GM12878 (cell line): Measurements from ENCODE around the gene C1QTNF5. TPM values are rescaled to one million over a fixed set of nuclear protein-coding genes. Genes with fewer than 3 reads are reported as not detected.

ENCODE experiments used
- ATAC-seq: fragments of 200-7000 bp; cut with Tn5 transposase; 3 replicates; pipeline ENCODE4 v1.9.1; 2020; ENCODE audit warnings: mild to moderate bottlenecking, moderate library complexity
- BruUV-seq: library from RNA; stranded (reverse); fragments of 400-500 nt; replicated peaks from 2 replicates; lab custom pipeline; 2021; lab: Mats Ljungman, UMichigan
- CTCF ChIA-PET: fragments of 300-600 bp; sonication (Branson Sonifier 250); formaldehyde crosslinking; extraction: SDS; loops from one replicate; lab custom pipeline; 2021; ENCODE audit warnings: inconsistent platforms; lab: Yijun Ruan, JAX
- POLR2A ChIA-PET: fragments of 350-600 bp; formaldehyde crosslinking; extraction: SDS; loops from one replicate; lab custom pipeline; 2021; ENCODE audit warnings: inconsistent platforms; lab: Charles Lee
- RAD21 ChIA-PET: fragments of 300-600 bp; sonication (Branson Sonifier 250); formaldehyde crosslinking; loops from one replicate; lab custom pipeline; 2023; ENCODE audit warnings: antibody characterized with exemption; ENCODE audit not compliant: unreplicated experiment; lab: Charles Lee
- SMC1A ChIA-PET: fragments of 300-600 bp; sonication (Branson Sonifier 250); formaldehyde crosslinking; loops from one replicate; lab custom pipeline; 2023; ENCODE audit not compliant: unreplicated experiment, uncharacterized antibody; lab: Charles Lee
- DNase-seq: peaks from one replicate; pipeline ENCODE4 v3.0.0-alpha.2; 2011; ENCODE audit warnings: low read depth, low spot score
- FAIRE-seq: peaks from 3 replicates; lab custom pipeline; 2011; peaks lifted over from hg19 to GRCh38; lab: Jason Lieb, UNC
- H2AFZ ChIP-seq: 2 replicates; pipeline ENCODE4 v1.6.0; 2011; ENCODE audit warnings: low read depth, low read length, control low read depth; ENCODE audit not compliant: control insufficient read depth
- H3K27ac ChIP-seq: 2 replicates; pipeline ENCODE4 v1.5.1; 2011; ENCODE audit warnings: control low read depth; ENCODE audit not compliant: control insufficient read depth, insufficient read depth
- H3K27me3 ChIP-seq, 2 experiments: replicated peaks in 1 of 2; 2 replicates each; pipeline versions ENCODE4 v1.6.0 to v1.6.1; 2011; ENCODE audit warnings: low read length in 1 of 2; ENCODE audit not compliant: control insufficient read depth in 2 of 2, insufficient read depth in 2 of 2
- H3K36me3 ChIP-seq, 2 experiments: 2 replicates each; pipeline ENCODE4 v1.5.1; 2011; ENCODE audit warnings: low read length in 1 of 2; ENCODE audit not compliant: control insufficient read depth in 2 of 2, insufficient read depth in 2 of 2
- H3K4me1 ChIP-seq: 2 replicates; pipeline ENCODE4 v1.6.1; 2011; ENCODE audit warnings: mild to moderate bottlenecking, low read length, moderate library complexity, mixed read lengths; ENCODE audit not compliant: control insufficient read depth, insufficient read depth
- H3K4me2 ChIP-seq: 2 replicates; pipeline ENCODE4 v1.6.0; 2011; ENCODE audit warnings: control low read depth; ENCODE audit not compliant: control insufficient read depth, insufficient read depth
- H3K4me3 ChIP-seq: fragments of 200-600 bp; sonication (generic); 2 replicates; pipeline ENCODE4 v1.5.1; 2016
- H3K79me2 ChIP-seq: 2 replicates; pipeline ENCODE4 v1.6.0; 2011; ENCODE audit warnings: low read length; ENCODE audit not compliant: control insufficient read depth, insufficient read depth
- H3K9ac ChIP-seq: 2 replicates; pipeline ENCODE4 v1.8.0; 2011; ENCODE audit warnings: low read length, control low read depth, mixed read lengths; ENCODE audit not compliant: control insufficient read depth, insufficient read depth
- H3K9me3 ChIP-seq: replicated peaks from 3 replicates; pipeline ENCODE4 v1.5.1; 2011; ENCODE audit warnings: mild to moderate bottlenecking, low read length; ENCODE audit not compliant: control insufficient read depth, insufficient read depth
- H4K20me1 ChIP-seq: 2 replicates; pipeline ENCODE4 v1.6.0; 2011; ENCODE audit not compliant: control insufficient read depth, insufficient read depth
- ATF7 ChIP-seq: fragments of 450-650 bp; IDR thresholded peaks from 2 replicates; pipeline ENCODE4 v1.6.1; 2016; ENCODE audit warnings: low read depth, mild to moderate bottlenecking
- CEBPB ChIP-seq, 2 experiments: fragments of 150-350 bp in 1 of 2; IDR thresholded peaks; 2 replicates each; pipeline ENCODE4 v1.6.1; 2012 to 2014; ENCODE audit warnings: low read depth in 2 of 2, low read length in 2 of 2, borderline replicate concordance in 1 of 2, inconsistent platforms in 1 of 2
- EGR1 ChIP-seq, 2 experiments: IDR thresholded peaks; 1 replicate in 1 of 2; 2 replicates in 1 of 2; pipeline ENCODE4 v1.6.1; 2011 to 2012; ENCODE audit warnings: low read depth in 2 of 2, low read length in 2 of 2, borderline replicate concordance in 1 of 2, mild to moderate bottlenecking in 1 of 2, moderate library complexity in 1 of 2
- ESRRA ChIP-seq: IDR thresholded peaks from 2 replicates; pipeline ENCODE4 v1.6.1; 2012; ENCODE audit warnings: mild to moderate bottlenecking, low read length, improper control_type of control experiment
- HDGF ChIP-seq: fragments of 450-650 bp; IDR thresholded peaks from 2 replicates; pipeline ENCODE4 v1.6.1; 2016; ENCODE audit warnings: antibody characterized with exemption
- MEF2B ChIP-seq: fragments of 450-650 bp; IDR thresholded peaks from 2 replicates; pipeline ENCODE4 v1.6.1; 2018; ENCODE audit warnings: mild to moderate bottlenecking, moderate library complexity; ENCODE audit not compliant: partially characterized antibody, poor library complexity, severe bottlenecking
- MTA2 ChIP-seq: fragments of 450-650 bp; IDR thresholded peaks from 2 replicates; pipeline ENCODE4 v1.6.1; 2016; ENCODE audit warnings: low read depth, mild to moderate bottlenecking, moderate library complexity
- NR2C1 ChIP-seq: fragments of 450-650 bp; IDR thresholded peaks from 2 replicates; pipeline ENCODE4 v1.6.1; 2017; ENCODE audit warnings: antibody characterized with exemption, mild to moderate bottlenecking, moderate library complexity
- RAD51 ChIP-seq: fragments of 450-650 bp; IDR thresholded peaks from 2 replicates; pipeline ENCODE4 v1.6.1; 2016; ENCODE audit warnings: moderate library complexity, mild to moderate bottlenecking, inconsistent platforms
- SMARCA5 ChIP-seq: fragments of 450-650 bp; IDR thresholded peaks from 2 replicates; pipeline ENCODE4 v1.6.1; 2017; ENCODE audit warnings: mild to moderate bottlenecking
- SRF ChIP-seq, 2 experiments: IDR thresholded peaks; 2 replicates each; pipeline ENCODE4 v1.6.1; 2011; ENCODE audit warnings: low read depth in 2 of 2, low read length in 2 of 2, mild to moderate bottlenecking in 1 of 2, moderate library complexity in 1 of 2
- SUPT20H ChIP-seq: IDR thresholded peaks from 2 replicates; pipeline ENCODE4 v1.6.1; 2011; ENCODE audit warnings: low read depth, mild to moderate bottlenecking, low read length, moderate library complexity, borderline replicate concordance; ENCODE audit not compliant: control insufficient read depth
- TARDBP ChIP-seq: IDR thresholded peaks from 2 replicates; pipeline ENCODE4 v1.6.1; 2016; ENCODE audit warnings: borderline replicate concordance
- WGBS: methylation state at CpG from one replicate; pipeline ENCODE4 v1.1.6; 2016; ENCODE audit warnings: low lambda C conversion rate; ENCODE audit not compliant: insufficient replicate concordance, insufficient coverage; ENCODE audit errors: missing lambda C conversion rate; 5-methylcytosine and 5-hydroxymethylcytosine counted together
- in situ Hi-C: fragments of 300-500 bp; cut with MboI; formaldehyde crosslinking; loops from 9 replicates; pipeline ENCODE4 v1.14.3; 2018; ENCODE audit warnings: mixed read lengths
- intact Hi-C: fragments of 100-400 bp; cut with micrococcal nuclease; formaldehyde crosslinking; loops from one replicate; pipeline ENCODE4 v1.14.2; 2022; ENCODE audit not compliant: unreplicated experiment
- polyA plus RNA-seq, 11 experiments: library from polyadenylated mRNA; depleted of rRNA in 4 of 11; unstranded in 6 of 11; stranded (reverse) in 5 of 11; fragments of >200 nt; fragmentation: Nextera tagmentation in 4 of 11; fragmentation: Illumina TruSeq in 1 of 11; extraction: Ambion mirVana in 4 of 11; extraction: Trizol in 1 of 11; gene quantifications; 1 replicate in 1 of 11; 2 replicates in 10 of 11; pipeline versions ENCODE4 v1.2.1 to v1.2.3, GENCODE V29; 2011 to 2016; ENCODE audit warnings: inconsistent platforms in 2 of 11, missing spikeins in 2 of 11, low read depth in 1 of 11
- total RNA-seq, 4 experiments: library from RNA; depleted of rRNA in 3 of 4; stranded (reverse); fragments of >200 nt in 3 of 4; fragmentation: Illumina TruSeq in 1 of 4; extraction: Trizol in 1 of 4; gene quantifications; 2 replicates each; pipeline versions ENCODE4 v1.2.1 to v1.2.3, GENCODE V29; 2013 to 2021
- TF ChIP-seq, protein P1 (sequence below): fragments of 450-650 bp; IDR thresholded peaks from 2 replicates; pipeline ENCODE4 v1.6.1; 2014; ENCODE audit warnings: mild to moderate bottlenecking

Gene C1QTNF5
- total and polyA plus RNA-seq, 10 of the 15 experiments (the other 5 are each of a cell fraction or from before 2014, with no cell fraction given), result not detected

DNA sequence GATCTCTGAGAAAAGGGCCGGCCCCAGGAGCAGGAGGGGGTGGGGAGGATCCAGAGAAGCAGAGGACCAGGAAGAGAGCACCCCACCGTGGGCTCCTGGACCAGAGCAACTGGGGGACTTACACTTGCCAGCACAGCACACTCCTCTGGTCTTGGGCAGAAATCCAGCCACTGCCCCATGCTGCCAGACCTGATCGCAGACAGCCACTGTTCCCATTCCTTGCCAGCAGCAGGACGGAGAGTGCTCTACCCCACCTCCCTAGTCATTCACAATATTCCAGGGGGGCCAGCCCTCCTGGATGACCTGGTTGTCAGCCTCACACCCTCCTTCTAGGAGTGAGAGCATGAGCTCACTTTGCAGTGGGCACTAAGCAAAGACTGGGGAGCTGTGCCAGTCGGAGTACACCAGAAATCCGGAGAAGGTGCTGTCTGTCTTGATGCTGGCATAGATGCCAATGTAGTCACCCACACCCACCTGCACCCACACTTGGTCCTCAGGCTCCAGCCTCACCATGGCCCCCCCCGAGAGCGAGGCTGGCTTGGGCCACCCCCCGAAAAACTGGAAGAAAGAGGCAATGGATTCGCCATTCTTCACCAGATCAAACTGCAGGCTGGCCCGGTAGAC is 1.6 kb downstream of the C1QTNF5 start:
- no peak for ATAC-seq
- H3K27ac ChIP-seq, result no peak overlapping the region
- ChIA-PET SMC1A (interaction anchor here (0.7 to 2.6 kb wide), 5 partner anchors 10 to 78 kb away, joined by 3 to 23 read pairs (median 8); partner anchors contain the start of gene MCAM), RAD21 (interaction anchor here (1.1 to 2.6 kb wide), 8 partner anchors 16 to 236 kb away, joined by 3 to 24 read pairs (median 4); no protein-coding TSS in a partner anchor), POLR2A (interaction anchor here (1.0 to 1.1 kb wide), 2 partner anchors 136 to 170 kb away, joined by 3 to 5 read pairs; partner anchors contain the start of gene NLRX1), CTCF (interaction anchor here (0.7 to 3.7 kb wide), 32 partner anchors 9 to 349 kb away, joined by 3 to 88 read pairs (median 6); partner anchors contain the start of genes CBL, MFRP, NLRX1 and USP2)
- in situ Hi-C loops, result no loop called here
- DNase-seq, result no peak
- no peak for FAIRE-seq
- BruUV-seq, result no TSS peak
- peaks cover 13% of the 10 kb centered on the region for H3K79me2 ChIP-seq
- no peaks in the 10 kb centered on the region for H4K20me1 ChIP-seq
- no peaks in the 10 kb centered on the region for H3K9me3 ChIP-seq
- 70% methylated on average over 11 of the region's 11 CpGs for WGBS
- TF ChIP-seq EGR1 (IDR thresholded peaks at IDR 0.05; ENCODE audit: borderline replicate concordance in 1 of 2, low read depth in 2 of 2, low read length in 2 of 2) (no peak), MTA2 (no peak), HDGF (no peak), NR2C1 (no peak), RAD51 (no peak), ATF7 (no peak), MEF2B (no peak), SMARCA5 (no peak), CEBPB (IDR thresholded peaks at IDR 0.05; ENCODE audit: borderline replicate concordance in 1 of 2, low read depth in 2 of 2, low read length in 2 of 2) (no peak), ESRRA (no peak), TARDBP (no peak), SUPT20H (no peak), SRF (IDR thresholded peaks at IDR 0.05; ENCODE audit: low read depth in 2 of 2, low read length in 2 of 2) (no peak)
- TF ChIP-seq, protein P1, sequence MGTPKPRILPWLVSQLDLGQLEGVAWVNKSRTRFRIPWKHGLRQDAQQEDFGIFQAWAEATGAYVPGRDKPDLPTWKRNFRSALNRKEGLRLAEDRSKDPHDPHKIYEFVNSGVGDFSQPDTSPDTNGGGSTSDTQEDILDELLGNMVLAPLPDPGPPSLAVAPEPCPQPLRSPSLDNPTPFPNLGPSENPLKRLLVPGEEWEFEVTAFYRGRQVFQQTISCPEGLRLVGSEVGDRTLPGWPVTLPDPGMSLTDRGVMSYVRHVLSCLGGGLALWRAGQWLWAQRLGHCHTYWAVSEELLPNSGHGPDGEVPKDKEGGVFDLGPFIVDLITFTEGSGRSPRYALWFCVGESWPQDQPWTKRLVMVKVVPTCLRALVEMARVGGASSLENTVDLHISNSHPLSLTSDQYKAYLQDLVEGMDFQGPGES, result no peak
- intact Hi-C loops, result loop anchor here (5.0 kb wide), 2 partner anchors 133 to 272 kb away; partner anchors contain the start of gene VPS11
- no peak overlapping the region for H3K4me3 ChIP-seq
- no peak overlapping the region for H2AFZ ChIP-seq
- peaks cover 9 to 11% of the 10 kb centered on the region in 2 experiments for H3K27me3 ChIP-seq
- H3K9ac ChIP-seq, result no peak overlapping the region
- peaks cover 8% of the 10 kb centered on the region for H3K4me1 ChIP-seq
- H3K36me3 ChIP-seq, result no peaks in the 10 kb centered on the region
- H3K4me2 ChIP-seq, result no peak overlapping the region
